HG02970 (cell line): ENCODE measurements around the gene GDAP1L1.
"Not testable (repeated sequence)": the region's sequence is repeated elsewhere in the genome, so short reads cannot be mapped to it uniquely, and the experiment has no call there.

Source experiments
- ATAC-seq: cut with Tn5 transposase; IDR thresholded peaks from one replicate; pipeline ENCODE4 v1.9.1; 2021; ENCODE audit warnings: mild to moderate bottlenecking, moderate library complexity, moderate number of reproducible peaks; ENCODE audit not compliant: unreplicated experiment, low FRiP score

Gene GDAP1L1

GRCh38 chr20:44219170-44219730 is 27.9 kb upstream of the GDAP1L1 start:
- ATAC-seq, result no peak

GRCh38 chr20:44219791-44220190 is 27.3 kb upstream of the GDAP1L1 start:
- ATAC-seq, result no peak

GRCh38 chr20:44221368-44221954 is 25.6 kb upstream of the GDAP1L1 start:
- no peak for ATAC-seq

GRCh38 chr20:44222027-44222426 is 25.1 kb upstream of the GDAP1L1 start:
- ATAC-seq, result no peak

GRCh38 chr20:44222633-44223368 is 24.3 kb upstream of the GDAP1L1 start:
- no peak for ATAC-seq

- ATAC-seq, result no peak
Observed at GRCh38 chr20:44223721-44224120, 23.4 kb upstream of the GDAP1L1 start.

- ATAC-seq, result no peak
Observed at GRCh38 chr20:44224637-44225036, 22.5 kb upstream of the GDAP1L1 start.

- no peak for ATAC-seq
Observed at GRCh38 chr20:44228465-44229258, 18.4 kb upstream of the GDAP1L1 start.

- no peak for ATAC-seq
Observed at GRCh38 chr20:44231193-44231592, 15.9 kb upstream of the GDAP1L1 start.

GRCh38 chr20:44231713-44232468 is 15.2 kb upstream of the GDAP1L1 start:
- no peak for ATAC-seq

GRCh38 chr20:44232469-44232856 is 14.6 kb upstream of the GDAP1L1 start:
- not testable (repeated sequence) for ATAC-seq

GRCh38 chr20:44233436-44234016 is 13.6 kb upstream of the GDAP1L1 start:
- no peak for ATAC-seq

- ATAC-seq, result no peak
Observed at GRCh38 chr20:44234566-44235317, 12.4 kb upstream of the GDAP1L1 start.

GRCh38 chr20:44235702-44236101 is 11.4 kb upstream of the GDAP1L1 start:
- ATAC-seq, result no peak

GRCh38 chr20:44236840-44237239 is 10.3 kb upstream of the GDAP1L1 start:
- not testable (repeated sequence) for ATAC-seq

- no peak for ATAC-seq
Observed at GRCh38 chr20:44241796-44242195, 5.3 kb upstream of the GDAP1L1 start.

GRCh38 chr20:44245977-44246376 is 1.1 kb upstream of the GDAP1L1 start:
- no peak for ATAC-seq

GRCh38 chr20:44247586-44248409 is 690 bp downstream of the GDAP1L1 start:
- ATAC-seq, result no peak

- no peak for ATAC-seq
Observed at GRCh38 chr20:44248410-44248759, 1.3 kb downstream of the GDAP1L1 start.
